ENCODE data around the gene AADAC. TPM values are rescaled to one million over a fixed set of nuclear protein-coding genes. Genes with fewer than 3 reads are reported as not detected.
"Not testable (repeated sequence)": the region's sequence is repeated elsewhere in the genome, so short reads cannot be mapped to it uniquely, and the experiment has no call there.

The AADAC gene
- total RNA-seq, 2 experiments from 2014 or later = not detected

GRCh38 chr3:151789853-151790463 is 24.0 kb upstream of the AADAC start:
- Mint-ChIP-seq H3K9me3 (no peaks in the 10 kb centered on the region), H3K27me3 (no peaks in the 10 kb centered on the region), H3K27ac (no peak overlapping the region), H3K36me3 (ENCODE audit: low read depth) (no peaks in the 10 kb centered on the region), H3K4me1 (ENCODE audit: low read depth) (no peaks in the 10 kb centered on the region), H3K4me3 (no peak overlapping the region)
- CTCF ChIA-PET = no interaction called here
- POLR2A ChIA-PET = interaction anchor here (0.6 kb wide), 1 partner anchor 37 kb away, joined by 3 read pairs; no protein-coding TSS in a partner anchor
- intact Hi-C loops (cut with micrococcal nuclease) = no loop called here
- DNase-seq = no peak
- ATAC-seq = no peak
- TF ChIP-seq CTCF (IDR thresholded peaks at IDR 0.05) = no peak

- DNase-seq; CTCF ChIA-PET; intact Hi-C loops (cut with micrococcal nuclease); H3K36me3 Mint-ChIP-seq (ENCODE audit: low read depth); H3K27ac Mint-ChIP-seq; ATAC-seq; H3K9me3 Mint-ChIP-seq; H3K4me1 Mint-ChIP-seq (ENCODE audit: low read depth); H3K4me3 Mint-ChIP-seq; POLR2A ChIA-PET; H3K27me3 Mint-ChIP-seq: not testable (repeated sequence)
Observed at GRCh38 chr3:151790763-151791162, 23.2 kb upstream of the AADAC start.

GRCh38 chr3:151792411-151792810 is 21.5 kb upstream of the AADAC start:
- intact Hi-C loops (cut with micrococcal nuclease) = no loop called here
- Mint-ChIP-seq H3K4me3 (no peak overlapping the region), H3K27ac (no peak overlapping the region), H3K27me3 (peaks cover 3% of the 10 kb centered on the region), H3K36me3 (ENCODE audit: low read depth) (no peaks in the 10 kb centered on the region), H3K4me1 (ENCODE audit: low read depth) (no peaks in the 10 kb centered on the region), H3K9me3 (no peaks in the 10 kb centered on the region)
- POLR2A ChIA-PET = no interaction called here
- CTCF ChIA-PET = interaction anchor here (0.7 kb wide), 1 partner anchor 15 kb away, joined by 3 read pairs; no protein-coding TSS in a partner anchor
- no peak for TF ChIP-seq CTCF (IDR thresholded peaks at IDR 0.05)
- no peak for DNase-seq
- ATAC-seq = no peak

GRCh38 chr3:151793636-151794035 is 20.3 kb upstream of the AADAC start:
- no peak overlapping the region for H3K4me3 Mint-ChIP-seq
- ChIA-PET POLR2A (no interaction called here), CTCF (no interaction called here)
- H3K27ac Mint-ChIP-seq = no peak overlapping the region
- intact Hi-C loops (cut with micrococcal nuclease) = no loop called here
- no peaks in the 10 kb centered on the region for H3K9me3 Mint-ChIP-seq
- ATAC-seq = no peak
- no peaks in the 10 kb centered on the region for H3K4me1 Mint-ChIP-seq (ENCODE audit: low read depth)
- H3K36me3 Mint-ChIP-seq (ENCODE audit: low read depth) = no peaks in the 10 kb centered on the region
- no peak for TF ChIP-seq CTCF (IDR thresholded peaks at IDR 0.05)
- no peak for DNase-seq
- peaks cover 3% of the 10 kb centered on the region for H3K27me3 Mint-ChIP-seq

GRCh38 chr3:151794080-151794479 is 19.8 kb upstream of the AADAC start:
- Mint-ChIP-seq H3K4me1 (ENCODE audit: low read depth) (no peaks in the 10 kb centered on the region), H3K27ac (no peak overlapping the region), H3K36me3 (ENCODE audit: low read depth) (no peaks in the 10 kb centered on the region), H3K4me3 (no peak overlapping the region), H3K9me3 (no peaks in the 10 kb centered on the region), H3K27me3 (peaks cover 3% of the 10 kb centered on the region)
- TF ChIP-seq CTCF (IDR thresholded peaks at IDR 0.05) = no peak
- intact Hi-C loops (cut with micrococcal nuclease) = no loop called here
- ChIA-PET CTCF (no interaction called here), POLR2A (no interaction called here)
- ATAC-seq = no peak
- no peak for DNase-seq
